Kidney tubule cell (primary cell): ENCODE results near the gene LSP1.

Experiments used
- DNase-seq: peaks from one replicate; pipeline ENCODE4 v3.0.0-alpha.2; 2018; ENCODE audit warnings: low spot score

LSP1 gene

DNA sequence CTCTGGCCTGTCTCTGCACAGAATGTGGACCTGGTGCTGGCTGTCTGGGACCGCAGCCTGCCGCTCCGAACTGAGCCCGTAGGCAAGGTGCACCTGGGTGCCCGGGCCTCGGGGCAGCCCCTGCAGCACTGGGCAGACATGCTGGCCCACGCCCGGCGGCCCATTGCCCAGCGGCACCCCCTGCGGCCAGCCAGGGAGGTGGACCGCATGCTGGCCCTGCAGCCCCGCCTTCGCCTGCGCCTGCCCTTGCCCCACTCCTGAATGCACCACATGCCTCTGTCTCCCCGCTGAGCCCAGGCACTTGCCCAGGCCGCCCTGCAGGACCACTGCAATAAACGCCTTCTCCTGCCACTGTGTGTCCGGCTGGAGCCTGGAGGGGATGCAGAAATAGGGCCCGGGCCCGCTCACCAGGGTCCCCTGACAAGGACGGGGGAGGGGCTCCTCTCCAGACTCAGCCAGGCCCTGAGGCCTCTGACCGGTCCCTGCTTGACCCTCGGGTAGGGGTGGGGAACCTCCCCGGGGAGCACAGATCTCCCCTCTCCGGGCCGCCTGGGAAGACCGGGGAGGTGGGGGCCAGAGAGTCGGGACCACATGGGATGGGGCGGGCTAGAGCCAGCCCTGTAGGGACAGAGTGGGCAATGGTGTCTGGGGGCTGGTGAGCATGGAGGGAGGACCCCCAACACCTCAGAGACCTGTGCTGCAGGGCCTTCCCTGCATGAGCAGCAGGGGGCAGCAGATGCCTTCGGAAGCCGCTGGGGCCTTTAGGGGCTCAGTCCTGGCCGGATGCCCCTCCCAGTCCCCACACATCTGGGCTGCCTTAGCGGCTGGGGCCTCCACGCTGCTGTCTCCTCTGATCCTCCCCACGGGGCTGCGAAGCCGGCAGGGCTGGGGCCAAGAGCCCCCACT is 15.5 kb upstream of the LSP1 start:
- DNase-seq: peak; percentile 37

DNA sequence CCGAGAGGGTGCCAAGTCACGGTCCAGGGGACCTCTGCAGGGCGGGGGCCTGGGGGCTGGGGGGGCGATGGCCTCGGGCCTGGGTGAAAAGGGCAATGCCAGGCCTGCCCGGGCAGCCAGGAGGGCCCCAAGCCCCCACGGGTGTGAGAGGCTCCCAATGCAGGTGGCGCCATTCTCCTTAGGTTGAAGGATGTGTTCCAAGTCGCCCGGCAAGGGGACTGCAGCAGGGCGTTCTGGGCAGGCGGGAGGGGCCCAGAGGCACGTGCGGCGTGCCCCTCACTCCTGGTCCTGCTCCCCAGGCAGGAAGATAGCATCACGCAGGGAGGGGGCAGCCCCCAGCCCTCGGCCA is 14.8 kb upstream of the LSP1 start:
- DNase-seq: no peak

DNA sequence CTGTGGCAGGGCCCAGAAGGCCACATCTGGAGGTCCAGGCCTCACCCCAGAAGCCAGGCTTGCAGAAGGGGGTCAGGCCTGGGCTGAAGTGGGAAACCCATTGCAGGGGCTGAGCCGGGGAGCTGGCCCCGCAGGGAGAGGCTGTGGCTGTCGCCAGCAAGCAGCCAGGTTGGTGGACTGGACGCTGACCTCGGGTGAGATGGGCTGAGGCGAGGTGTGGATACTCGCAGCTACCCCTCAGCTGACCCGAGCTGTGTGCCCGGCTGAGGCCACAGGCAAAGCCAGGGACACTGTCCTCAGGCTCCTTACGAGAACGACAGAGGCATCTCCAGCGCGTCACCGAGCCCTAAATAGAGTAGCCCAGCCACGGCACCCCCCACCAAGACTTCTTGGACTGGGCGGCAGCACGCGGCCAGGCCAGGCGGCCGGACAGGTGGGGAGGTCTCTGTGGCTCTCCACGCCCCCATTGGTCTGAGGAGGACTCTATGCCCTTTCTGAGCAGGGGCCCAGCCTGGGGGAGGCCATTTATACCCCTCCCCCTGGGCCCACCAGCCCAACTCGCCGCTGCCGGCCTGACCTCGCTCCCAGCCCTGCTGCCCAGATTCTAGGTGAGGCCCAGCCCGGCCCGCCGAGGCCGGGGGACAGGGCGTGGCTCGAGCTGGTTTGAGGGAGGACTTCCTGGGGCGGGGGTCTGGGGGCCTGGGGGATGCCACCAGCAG is 14.3 kb upstream of the LSP1 start, which contains the start of gene TNNI2:
TNNI2 (plus strand) TSS at position 556 of the 719 bp plus-strand sequence. CDS start 716 bp downstream, outside the sequence.
- no peak for DNase-seq

DNA sequence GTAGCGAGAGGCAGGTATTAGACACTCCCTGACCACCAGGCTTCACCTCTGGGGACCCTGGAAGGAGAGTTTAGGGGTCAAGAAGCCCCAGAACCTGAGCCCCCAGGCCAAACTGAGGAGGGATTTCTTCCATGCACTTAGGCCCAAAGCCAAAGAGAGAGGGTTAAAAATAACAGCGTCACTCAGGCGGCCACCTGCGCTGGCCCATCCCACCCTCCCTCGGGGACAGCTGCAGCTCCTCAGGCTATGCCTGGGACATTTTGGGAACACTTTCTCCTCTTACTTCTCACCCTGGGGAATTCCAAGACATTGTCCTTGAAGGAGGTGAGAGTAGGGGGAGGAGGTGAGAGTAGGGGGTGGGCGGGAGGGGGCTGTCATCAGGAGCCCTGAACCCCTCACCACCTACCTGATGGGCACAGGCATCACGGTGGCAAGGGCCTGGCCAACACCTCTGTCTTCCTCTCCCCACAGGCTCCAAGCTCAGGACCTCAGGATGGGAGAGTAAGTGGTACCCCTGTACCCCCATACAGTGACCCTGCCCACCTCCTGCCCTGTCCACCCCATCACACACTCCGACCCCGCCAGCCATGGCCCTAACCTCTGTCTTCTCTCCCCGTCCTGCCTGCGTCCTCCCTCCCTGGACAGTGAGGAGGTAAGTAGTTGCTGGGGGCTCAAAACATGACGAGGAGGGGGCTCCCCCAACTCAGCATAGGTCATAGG is 13.5 kb upstream of the LSP1 start:
- DNase-seq: no peak

DNA sequence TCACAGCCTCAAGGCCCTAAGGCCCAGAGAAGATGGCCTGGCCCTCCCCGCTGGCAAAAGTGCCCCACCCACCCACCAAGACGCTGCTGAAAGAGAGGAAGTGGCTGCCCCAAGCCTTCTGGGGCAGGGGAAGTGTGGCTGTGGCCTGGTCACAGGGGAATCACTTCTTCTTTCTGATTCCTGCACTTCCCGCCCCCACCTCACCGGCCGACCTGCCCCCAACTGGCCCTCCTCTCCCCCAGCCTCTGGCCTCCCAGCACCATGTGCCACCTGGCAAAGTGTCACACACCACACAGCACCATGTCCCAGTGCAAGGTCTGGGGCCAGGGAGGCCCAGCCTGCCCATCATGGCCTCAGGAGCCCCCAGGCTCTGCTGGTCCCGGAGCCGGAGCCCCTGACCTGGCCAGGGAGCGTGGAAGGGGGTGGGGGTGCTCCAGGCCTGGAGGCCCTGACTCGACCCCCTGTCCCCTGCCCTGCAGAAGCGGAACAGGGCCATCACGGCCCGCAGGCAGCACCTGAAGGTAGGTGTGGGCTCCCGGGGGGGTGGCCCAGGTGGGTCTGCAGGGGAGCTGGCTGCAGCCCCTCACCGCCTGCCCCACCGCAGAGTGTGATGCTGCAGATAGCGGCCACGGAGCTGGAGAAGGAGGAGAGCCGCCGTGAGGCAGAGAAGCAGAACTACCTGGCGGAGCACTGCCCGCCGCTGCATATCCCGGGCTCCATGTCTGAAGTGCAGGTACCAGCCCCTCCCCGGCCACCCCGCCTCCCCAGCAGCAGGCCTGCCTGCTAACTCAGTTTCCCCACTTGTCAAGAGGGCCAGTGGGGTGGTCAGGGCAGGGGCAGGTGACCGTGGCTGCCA is 12.7 kb upstream of the LSP1 start:
- no peak for DNase-seq

DNA sequence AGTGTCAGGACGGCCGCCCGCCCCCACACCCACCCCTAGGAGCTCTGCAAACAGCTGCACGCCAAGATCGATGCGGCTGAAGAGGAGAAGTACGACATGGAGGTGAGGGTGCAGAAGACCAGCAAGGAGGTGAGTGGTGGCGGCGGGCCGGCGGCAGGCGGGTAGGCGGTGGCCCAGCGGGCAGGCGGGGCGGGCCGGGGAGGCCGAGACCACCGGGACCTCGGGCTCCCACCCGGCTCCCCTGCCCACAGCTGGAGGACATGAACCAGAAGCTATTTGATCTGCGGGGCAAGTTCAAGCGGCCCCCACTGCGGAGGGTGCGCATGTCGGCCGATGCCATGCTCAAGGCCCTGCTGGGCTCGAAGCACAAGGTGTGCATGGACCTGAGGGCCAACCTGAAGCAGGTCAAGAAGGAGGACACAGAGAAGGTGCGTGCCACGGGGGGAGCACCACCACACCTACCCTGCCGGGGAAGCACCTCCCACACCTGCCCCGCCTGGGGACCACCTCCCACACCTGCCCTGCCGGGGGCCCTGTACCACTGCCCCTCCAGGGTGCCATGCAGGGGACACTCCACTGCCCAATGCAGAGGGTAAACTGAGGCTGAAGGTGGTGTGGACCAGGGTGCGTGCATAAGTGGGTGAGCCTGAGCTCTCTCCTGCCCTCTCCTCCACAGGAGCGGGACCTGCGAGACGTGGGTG is 12.0 kb upstream of the LSP1 start:
- DNase-seq: no peak

DNA sequence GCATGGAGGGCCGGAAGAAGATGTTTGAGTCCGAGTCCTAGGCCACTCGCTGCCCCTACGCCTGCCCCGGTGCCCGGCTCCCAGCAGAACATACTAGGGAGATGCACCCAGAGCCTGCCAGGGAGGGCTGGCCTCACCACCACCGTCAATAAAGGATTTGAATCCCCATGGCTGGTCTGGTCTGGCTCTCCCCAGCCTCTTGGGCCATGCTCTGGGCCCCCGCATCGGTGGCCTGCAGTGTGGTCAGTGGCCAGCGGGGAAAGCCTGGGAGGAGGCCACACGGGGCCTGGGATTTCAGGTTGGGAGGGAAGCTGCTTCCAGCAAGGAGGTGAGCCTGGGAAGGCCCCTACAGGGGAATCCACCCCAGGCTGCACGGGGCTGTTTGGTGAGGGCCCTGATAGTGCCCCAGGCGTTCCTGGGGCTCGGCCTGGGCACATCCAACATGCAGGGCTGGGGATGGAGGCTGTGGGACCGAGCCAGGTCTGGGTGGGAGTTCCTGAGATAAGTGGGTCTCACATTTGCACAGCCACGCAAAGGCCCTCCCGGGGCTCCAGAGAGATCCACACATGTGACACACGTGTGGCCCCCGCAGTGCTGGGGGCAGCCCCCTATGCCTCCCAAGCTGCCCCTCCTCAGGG is 11.3 kb upstream of the LSP1 start:
- DNase-seq: no peak

DNA sequence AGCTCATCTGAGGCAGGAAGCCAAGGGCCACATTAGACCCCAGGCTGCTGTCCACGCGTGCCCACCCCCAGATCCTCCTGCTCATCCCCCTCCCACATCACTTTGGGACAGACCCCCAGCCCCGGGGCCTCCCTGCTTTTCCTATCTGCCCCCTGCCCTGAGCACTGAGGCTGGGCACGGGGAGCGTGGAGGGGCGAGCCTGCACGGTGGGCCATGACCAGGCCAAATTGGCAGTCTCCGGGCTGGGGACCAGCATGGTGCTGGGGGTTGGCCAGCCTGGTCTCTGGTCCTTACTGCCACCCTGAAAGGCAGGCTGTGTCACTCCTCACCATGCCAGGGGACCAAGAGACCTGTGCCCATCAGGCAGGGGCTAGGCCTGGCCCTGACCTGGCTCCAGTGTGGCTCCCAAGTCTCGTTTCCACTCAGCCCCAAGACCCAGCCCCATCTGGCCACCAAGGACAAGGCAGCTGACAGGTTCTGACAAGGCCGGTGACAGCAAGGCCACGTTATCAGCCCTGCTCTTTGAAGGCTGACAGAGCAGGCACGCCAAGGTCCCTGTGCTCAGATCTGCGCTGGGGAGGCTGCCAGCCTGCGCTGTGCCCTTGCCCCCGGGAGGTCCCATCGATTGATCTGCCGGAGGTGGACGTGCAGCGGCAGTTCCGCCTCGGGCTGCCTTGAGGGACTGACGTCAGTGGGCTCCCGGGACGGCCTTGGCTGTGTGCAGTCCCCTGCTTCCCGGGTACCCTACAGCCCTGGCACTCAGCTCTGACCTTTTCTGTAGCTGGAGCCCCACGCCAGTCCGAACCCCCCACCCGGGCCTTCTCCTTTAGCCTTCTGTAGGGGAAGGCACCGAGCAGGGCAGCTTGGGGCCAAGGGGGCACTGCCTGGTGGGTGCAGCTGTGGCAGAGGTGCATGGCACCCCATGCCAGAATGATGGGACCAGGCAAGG is 10.5 kb upstream of the LSP1 start:
- DNase-seq: no peak

DNA sequence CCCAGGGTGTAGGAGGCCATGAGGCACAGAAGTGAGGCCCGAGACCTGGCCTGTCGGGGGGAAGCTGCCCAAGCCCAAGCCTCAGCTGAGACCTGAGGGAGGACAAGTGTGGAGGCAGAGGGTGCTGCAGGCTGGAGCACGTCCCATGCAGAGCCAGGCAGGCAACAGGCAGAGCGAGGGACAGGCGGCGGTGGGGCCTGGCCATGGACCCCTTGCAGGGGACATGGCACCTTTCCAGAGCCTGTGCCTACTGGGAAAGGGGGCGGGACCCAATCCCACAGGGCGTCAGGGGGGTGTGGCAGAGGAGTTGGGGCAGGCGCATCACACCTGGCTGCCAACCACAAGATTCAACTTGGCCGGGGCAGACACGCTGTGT is 9.8 kb upstream of the LSP1 start:
- no peak for DNase-seq

DNA sequence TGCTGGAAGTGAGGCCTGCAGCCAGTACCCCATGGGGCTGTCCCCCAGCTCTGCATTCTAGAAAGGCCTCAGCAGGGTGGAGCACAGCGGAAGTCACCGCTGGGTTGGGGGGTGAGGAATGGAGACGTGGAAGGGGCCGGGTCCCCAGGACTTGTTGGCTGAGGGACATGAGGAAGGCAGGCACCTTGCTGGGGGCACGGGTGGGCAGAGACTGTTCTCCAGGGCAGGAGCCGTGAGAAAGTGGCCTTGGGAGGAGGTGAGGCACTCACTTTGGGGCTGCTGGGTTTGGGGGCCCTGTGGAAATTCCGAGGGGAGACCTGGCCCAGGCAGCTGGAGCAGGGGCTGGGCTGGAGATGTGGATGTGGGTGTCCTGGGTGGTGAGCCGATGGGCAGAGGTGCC is 9.1 kb upstream of the LSP1 start:
- DNase-seq: no peak

DNA sequence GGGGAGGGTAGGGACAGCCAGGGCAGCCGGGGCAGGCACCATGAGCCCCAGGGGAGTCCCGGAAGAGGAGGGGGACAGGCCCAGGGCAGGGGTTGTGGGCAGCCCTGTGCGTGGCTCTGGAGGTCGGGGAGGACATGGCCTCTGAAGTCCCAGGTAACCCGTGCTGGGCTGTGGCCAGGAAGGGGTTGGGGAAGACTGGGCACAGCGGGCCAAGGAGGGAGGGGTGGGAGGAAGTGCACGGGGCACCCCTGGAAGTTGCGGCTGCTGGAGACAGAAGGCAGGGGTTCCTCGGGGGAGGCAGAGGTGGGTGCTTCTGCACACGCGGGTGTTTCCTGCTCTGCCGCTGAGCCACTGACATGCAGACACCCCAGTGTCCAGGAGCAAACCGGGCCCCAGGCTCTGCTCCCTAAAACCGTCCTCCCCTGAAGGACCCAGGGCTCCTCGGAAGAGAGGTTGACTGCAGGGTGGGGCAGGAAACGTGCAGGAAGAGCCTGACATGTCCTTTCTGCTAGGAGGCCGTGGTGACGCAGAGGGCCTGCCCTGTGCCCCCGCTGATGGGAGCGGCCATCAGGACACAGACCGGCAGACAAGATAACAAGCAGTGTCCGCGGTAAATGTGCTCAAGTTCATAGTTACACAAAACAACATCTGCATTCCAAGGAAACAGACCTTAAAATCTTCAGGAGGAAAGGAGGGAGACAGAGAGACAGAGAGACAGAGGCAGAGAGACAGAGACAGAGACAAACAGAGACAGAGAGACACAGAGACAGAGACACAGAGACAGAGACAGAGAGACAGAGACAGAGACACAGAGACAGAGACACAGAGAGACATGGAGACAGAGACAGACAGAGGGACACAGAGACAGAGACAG is 8.4 kb upstream of the LSP1 start:
- no peak for DNase-seq

DNA sequence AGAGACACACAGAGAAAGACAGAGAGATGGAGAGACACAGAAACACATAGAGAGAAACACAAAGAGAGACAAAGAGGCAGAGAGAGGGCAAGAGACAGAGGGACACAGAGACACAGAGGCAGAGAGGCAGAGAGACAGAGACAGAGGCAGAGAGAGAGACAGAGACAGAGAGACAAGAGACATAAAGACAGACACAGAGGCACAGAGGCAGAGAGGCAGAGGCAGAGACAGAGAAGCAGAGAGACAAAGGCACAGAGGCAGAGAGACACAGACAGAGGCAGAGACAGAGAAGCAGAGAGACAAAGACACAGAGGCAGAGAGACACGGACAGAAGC is 7.8 kb upstream of the LSP1 start:
- no peak for DNase-seq

DNA sequence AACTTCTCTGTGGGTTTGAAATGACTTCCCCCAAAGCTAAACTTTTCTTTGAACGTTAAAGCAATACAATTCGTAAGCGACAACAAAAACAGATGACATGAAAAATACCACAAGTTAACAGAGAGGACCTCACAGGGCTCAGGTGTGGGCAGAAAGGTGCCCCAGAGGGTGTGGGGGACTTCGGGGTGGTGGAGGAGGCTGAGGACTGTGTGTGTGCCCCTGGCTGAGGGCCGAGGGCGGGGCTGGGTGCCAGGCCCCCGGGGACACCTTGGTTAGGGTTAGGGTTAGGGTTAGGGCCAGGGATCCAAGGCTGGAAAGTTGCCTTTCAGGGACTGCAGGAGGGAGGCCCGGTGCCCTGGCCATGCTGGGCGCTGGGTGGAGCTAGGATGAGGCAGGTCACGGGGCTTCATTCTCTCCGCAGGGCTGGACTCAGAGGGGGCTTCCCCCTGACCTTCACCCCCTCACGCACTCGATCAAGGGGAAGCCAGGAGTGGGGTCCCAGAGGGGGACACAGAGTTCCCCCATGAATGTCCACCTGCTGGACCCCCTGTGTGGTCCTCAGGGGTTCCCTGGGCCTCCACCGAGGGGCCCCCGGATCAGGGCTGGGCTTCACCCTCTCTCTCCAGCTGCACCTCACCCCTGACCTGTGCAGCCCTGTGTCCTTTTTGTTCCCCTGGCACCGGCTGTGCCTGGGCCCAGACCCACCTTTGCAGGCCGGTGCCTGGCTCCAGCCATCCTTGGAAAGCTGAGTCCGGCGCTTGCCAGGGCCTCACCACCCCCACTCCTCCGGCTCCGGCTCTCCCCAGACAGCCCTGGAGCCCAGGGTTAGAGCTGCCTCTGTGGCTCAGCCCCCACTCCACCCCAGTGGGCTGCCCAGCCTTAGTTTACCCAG is 7.1 kb upstream of the LSP1 start:
- no peak for DNase-seq

DNA sequence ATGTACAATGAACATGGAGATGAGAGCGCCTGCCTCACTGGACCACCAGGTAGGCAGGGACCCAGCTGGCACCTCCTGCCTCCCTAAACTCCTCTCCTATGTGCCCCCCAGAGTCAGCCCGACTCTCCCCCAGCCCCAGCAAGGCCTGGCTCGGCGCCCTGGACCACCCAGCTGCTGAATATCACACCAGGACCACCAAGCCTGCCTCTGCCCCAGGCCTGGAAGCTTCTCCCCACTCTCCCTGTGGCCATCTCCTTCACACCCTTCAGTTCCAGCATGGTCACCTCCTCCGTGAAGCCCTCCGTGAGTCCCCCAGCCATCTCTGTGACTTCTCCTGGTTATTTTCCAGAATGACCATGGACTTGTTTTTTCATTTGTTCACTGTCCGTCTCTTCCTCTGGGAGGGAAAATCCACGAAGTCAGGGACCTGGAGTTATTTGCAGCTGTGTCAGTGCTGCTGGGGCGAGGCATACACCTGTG is 6.4 kb upstream of the LSP1 start:
- no peak for DNase-seq

DNA sequence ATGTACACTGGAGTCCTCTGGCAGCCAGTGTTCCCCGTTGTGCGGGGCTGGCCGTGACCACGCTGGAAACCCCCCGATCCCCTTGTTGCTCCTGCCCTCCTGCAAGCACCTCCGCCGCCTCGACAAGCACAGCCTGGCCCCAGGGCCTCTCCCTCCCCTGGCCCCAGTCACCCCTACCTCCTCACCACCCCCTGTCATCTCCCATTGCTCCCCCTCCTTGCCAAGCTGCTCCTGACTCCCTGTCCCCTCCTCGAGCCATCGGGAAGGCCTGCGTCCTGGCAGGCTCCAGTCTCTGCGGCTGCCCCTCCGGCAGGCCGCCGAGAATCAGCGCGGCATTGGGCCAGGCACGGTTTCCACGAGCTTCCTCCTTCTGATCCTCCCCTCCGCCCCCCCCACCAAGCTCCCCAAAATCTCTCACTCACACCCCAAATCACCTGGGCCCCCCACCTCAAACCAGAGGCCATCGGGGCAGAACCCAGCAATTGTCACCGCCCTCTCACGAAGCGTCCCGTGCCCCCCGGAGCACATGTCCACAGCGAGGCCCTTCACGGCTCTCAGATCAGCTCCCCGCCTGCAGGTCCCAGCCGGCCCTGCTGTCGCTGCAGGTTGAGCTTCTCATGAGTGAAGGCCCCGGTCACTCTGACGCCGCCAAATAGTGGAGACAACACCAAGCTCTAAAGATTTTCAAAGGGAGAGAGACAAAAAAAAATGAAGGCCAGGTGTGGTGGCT is 5.7 kb upstream of the LSP1 start:
- no peak for DNase-seq

DNA sequence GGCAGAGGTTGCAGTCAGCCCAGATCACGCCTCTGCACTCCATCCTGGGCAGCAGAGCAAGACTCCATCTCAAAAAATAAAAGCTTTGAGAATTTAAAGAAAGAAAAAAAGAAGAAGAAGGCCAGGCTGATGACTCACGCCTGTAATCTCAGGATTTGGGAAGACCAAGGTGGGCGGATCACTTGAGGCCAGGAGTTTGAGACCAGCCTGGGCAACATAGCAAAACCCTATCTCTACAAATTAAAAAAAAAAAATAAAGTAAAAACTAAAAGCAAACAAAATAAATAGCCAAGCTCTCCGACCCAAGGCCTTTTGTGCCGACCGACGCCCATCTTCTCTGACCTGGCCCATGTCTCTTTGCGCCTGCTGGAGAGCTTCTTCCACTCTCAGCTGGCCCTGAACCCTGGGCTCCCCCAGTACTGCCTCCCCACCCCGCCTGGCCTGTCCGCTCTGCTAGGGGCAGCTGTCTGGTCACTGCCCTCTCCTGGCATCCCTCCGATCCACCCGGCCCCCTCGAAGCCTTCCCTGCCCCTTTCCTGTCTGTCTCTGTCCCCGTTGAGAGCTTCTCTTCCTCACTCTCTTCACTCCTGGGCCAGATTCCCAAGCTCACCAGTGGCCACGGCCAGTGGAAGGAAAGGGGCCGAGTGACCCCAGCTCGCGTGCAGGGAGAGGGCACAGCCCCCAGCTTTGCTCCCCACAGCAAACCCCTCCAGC is 4.8 kb upstream of the LSP1 start:
- no peak for DNase-seq
